ENCODE data around the gene PHACTR1.

GRCh38 chr6:12715437-12715836 is 1.1 kb upstream of the PHACTR1 start:
- no peak for TF ChIP-seq POLR2AphosphoS5 (IDR thresholded peaks at IDR 0.05; ENCODE audit: low read depth, low read length)
- TF ChIP-seq TAF1 (IDR thresholded peaks at IDR 0.05; ENCODE audit: borderline replicate concordance, low read depth, low read length): no peak

All from GM12892 (cell line).